Renal pelvis (tissue), 4 donors: ENCODE results near the gene SLC25A5. TPM values are rescaled to one million over a fixed set of nuclear protein-coding genes. Genes with fewer than 3 reads are reported as not detected.
"Not testable (repeated sequence)": the region's sequence is repeated elsewhere in the genome, so short reads cannot be mapped to it uniquely, and the experiment has no call there.

ENCODE experiments used
- DNase-seq: peaks from one replicate; pipeline ENCODE4 v3.0.0-alpha.2; 2013
- polyA plus RNA-seq, 3 donors: library from polyadenylated mRNA; unstranded; fragments of 120-200 nt; gene quantifications; one replicate each; pipeline ENCODE4 v1.2.1, GENCODE V29; 2013; ENCODE audit not compliant: insufficient read length in 3 of 3

Gene SLC25A5
- polyA plus RNA-seq, 3 donors, result 322 to 349 (median 333) TPM

DNA sequence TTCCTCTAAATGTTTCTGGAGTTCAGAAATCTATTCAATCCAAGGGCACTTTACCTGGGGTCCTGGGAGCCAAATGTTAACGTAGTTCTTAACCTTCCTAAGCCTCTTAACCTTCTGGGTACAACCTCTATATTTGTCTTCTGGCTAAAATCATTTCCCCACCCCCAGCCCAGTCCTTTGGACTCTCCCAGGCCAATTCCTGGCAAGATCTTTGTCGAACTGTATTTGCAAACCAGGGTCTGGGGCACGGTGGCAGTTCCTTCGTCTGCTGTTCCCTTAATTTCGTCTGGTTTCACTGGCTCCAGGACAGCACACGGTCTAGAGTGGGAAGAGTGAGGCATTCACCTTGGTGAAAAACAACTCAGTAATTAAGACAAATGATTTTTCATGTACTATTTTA is 811 bp upstream of the SLC25A5 start:
- no peak for DNase-seq

DNA sequence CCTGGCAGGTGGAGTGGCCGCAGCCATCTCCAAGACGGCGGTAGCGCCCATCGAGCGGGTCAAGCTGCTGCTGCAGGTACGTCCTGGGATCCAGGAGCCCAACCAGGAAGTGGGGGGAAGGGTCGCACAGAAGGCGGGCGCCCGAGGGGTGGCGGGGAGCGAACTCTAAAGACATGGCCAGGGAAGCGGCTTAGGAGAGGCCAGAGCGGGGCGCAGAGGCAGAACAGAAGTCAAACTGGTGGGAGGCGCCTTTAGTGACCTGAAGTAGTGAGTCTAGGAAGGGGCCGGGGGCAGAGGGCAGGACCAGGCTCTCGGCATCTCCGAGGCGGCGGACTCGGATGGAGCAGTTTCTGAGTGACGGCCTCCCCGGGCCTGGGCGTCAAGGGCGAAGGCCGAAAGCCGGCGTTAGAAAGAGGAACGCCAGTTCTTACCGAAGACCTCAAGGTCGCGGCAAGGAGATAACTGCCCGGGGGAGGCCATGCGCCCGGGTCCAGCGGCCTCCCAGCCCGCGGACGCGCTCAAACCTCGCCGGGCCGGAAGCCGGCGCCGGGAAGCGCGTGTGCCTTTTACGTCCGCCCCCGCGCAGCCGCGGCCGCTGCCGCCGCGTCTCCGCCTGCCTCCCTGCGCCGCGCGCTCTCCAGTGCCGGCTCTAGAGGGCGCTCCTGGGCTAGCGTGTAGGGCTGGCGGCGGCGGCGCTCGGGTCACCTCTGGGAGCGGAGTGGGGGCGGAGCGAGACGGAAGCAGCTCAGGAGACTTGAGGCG is 488 bp downstream of the SLC25A5 start:
- peak; percentile 82 for DNase-seq

- no peak for DNase-seq
Measured at GRCh38 chrX:119469313-119469635, 1.0 kb downstream of the SLC25A5 start.

DNA sequence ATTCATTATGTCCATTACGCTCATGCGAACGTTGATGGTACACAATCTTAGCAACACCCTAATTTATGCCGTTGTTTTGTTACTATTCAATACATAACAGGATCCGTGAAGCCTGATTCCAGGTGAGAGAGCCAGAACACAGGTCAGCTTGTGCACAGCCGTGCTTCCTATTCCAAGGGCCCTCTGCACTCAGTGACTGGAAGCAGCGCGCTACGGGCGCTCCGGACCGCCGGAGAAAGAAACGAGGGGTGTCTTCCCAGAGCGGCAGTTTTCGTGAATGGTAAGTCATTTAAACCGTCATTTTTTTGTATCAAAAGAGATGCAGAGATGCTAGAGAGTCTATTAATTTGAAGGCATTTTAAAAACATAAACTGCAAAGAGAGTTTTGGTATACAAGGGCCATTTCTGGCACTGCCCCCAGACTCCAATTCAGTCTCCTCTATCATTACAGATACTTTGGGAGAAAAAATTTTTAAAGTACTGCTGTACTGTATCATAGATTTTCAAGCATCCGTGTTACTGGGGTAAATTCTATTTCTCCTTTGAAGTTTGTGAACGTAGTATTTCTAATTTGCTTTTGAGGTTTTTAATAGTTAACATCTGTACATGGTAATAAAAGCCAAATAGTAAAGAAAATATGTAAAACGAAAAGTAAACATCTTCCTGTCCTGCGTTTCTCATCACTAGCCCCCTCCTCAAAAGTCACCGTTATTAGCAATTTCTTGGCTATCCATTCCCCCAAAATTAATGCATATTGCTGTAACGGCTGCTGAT is 6.6 kb downstream of the SLC25A5 start:
- DNase-seq, result no peak

GRCh38 chrX:119475389-119476101 is 7.3 kb downstream of the SLC25A5 start:
- DNase-seq, result no peak

- no peak for DNase-seq
Measured at GRCh38 chrX:119477812-119478232, 9.6 kb downstream of the SLC25A5 start.

DNA sequence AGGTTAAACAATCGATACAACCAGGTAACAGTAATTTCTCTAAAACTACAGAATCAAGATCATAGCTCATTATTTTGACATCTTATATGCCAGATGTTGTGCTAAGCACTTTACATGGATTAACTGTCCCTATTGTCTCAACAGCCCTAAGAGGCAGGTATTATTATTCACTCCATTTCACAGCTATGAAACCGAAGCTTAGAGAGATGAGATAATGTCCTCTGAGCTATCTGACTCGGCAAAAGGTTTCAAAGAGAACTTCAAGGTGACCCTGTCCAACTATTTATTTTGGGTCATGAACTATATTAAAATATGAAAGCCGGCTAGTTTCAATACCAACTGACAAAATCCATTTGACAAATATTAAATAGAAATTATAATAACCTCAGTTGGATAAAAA is 10.3 kb downstream of the SLC25A5 start:
- DNase-seq, result no peak

DNA sequence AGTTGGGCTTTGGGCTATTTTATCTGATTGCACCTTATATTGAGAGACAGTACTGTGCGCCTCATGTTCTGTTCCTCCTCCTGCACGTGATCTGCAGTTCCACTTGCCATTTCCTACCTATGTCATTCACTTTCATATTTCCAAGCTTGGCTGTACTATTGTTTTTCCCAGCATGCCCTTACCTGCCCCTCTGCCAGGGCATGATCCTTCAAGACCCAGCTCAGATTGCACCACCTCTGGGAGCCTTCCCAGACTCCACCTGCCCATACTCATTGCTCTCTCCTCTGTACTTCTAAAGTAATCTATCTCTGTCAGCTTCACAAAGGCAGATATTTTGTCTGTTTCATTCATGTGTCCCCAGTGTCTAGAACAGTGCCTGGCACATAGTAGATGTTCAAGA is 11.6 kb downstream of the SLC25A5 start:
- DNase-seq, result no peak

DNA sequence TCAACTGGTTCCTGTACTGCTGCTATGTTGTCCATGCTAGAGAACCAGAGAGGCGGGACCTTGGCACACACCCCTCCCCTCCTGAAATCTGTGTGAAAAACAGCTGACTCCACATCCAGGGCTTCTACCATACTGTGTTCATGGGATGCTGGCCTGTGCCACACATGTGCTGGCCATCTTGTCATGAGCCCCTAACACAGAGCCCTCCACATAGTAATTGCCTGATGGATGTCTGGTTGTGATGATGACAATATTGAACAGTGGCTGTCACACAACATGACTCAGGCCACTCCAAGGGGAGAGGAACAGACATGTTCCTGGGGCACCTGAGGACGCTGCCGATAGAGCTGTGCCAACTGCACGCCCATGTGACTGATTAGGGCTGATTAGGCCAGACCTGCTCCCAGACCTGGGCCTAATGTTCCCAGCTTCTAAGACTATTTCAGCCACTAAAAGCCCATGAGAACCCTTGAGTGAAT is 13.1 kb downstream of the SLC25A5 start:
- DNase-seq, result no peak

DNA sequence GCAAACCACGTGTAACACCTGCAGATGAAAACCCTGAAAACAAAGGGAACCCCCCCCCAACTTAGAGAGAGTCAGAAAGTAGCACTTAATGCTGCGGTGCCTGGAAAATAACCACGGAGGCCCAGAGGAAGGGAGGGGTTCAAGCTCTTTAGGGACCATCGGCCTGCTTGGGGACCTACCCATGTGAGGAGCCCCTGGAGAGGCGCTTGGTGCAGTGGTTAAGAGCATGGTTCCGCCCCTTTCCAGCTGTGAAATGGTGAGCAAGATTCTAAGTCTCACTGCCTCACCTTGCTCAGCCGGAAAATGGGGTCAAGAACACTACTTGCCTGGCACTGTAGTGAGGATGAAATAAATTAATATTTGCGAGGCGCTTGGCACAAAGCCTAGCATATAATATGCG is 13.8 kb downstream of the SLC25A5 start:
- no peak for DNase-seq

GRCh38 chrX:119482481-119483480 is 14.5 kb downstream of the SLC25A5 start:
- DNase-seq, result peak; percentile 36

- DNase-seq, result no peak
Measured at GRCh38 chrX:119486745-119487144, 18.5 kb downstream of the SLC25A5 start.

GRCh38 chrX:119487766-119488165 is 19.5 kb downstream of the SLC25A5 start:
- not testable (repeated sequence) for DNase-seq

DNA sequence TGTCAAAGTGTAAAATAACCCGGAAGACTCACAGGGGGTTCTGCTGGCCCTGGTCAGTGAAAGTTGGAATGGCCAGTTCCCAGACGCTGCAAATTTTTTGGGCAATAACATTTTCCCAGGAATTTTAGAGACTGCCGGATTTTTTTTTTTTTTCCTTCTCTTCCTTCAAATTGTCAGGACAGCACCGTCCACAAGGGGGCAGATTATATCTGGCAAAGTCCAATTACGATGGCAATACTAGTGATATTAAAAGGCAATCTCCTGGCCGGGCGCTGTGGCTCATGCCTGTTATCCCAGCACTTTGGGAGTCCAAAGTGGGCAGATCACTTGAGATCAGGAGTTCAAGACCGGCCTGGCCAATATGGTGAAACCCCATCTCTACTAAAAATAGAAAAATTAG is 20.5 kb downstream of the SLC25A5 start:
- DNase-seq, result peak; percentile 28

GRCh38 chrX:119489212-119490074 is 21.2 kb downstream of the SLC25A5 start:
- no peak for DNase-seq

DNA sequence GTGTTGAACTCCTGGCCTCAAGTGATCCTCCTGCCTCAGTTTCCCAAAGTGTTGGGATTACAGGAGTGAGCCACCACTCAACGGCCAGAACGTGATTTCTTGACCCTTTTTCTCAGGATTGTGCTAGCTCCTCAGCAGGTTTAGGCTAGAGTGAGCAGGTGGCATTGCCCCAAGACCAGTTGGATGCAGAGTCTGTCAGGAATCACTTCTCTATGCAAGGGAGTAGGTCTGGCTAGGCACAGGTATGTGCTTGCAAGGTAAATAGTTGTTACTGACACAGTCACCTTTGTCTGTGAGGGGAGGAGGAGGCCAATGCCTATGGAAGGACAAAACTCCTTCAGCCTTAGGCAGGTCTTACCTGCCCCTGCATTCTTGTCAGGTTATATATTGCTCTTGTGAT is 24.2 kb downstream of the SLC25A5 start:
- DNase-seq, result no peak

DNA sequence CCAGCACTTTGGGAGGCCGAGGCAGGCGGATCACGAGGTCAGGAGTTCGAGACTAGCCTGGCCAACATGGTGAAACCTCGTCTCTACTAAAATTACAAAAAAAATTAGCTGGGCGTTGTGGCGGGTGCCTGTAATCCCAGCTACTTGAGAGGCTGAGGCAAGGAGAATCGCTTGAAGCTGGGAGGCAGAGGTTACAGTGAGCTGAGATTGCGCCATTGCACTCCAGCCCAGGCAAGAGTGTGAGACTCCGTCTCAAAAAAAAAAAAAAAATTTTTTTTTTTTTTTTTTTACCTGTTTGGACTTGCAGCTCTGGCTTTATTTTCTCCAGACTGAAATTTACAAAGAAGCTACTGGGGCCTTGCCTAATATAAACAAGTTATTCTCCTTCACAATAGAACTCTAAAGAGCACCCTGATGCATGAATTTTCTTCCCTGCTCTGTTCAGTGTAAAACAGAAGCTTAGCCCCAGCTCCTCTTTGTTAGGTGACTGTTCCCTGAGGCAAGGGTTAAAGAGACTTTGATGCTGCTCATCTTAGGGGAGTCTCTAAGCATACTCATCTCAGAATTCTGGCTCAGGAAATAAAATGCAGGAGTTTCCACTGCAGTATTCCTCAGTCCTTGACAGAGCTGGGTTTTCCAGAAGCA is 25.7 kb downstream of the SLC25A5 start:
- not testable (repeated sequence) for DNase-seq

GRCh38 chrX:119495734-119496726 is 27.8 kb downstream of the SLC25A5 start:
- DNase-seq, result no peak

DNA sequence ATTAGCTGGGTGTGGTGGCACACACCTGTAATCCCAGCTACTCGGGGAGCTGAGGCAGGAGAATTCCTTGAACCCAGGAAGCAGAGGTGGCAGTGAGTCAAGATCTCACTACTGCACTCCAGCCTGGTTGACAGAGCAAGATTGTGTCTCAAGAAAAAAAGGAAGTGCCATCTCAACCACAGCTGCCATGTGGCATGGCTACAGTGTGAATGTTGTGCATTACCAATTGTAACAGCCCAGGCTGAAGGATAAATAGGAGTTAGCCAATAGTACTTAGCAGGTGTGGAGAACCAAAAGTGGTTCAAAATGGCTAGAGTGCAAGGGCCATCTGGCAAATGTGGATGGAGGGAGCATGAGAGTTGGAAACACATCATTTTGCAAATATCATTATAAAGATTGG is 28.9 kb downstream of the SLC25A5 start:
- no peak for DNase-seq
